MM.1S (cell line): ENCODE results near the gene ANKRD44.

Source experiments
- EZH2 ChIP-seq: fragments of 300-600 bp; sonication (generic); optimal IDR thresholded peaks from 2 replicates; pipeline ENCODE3; 2017; ENCODE audit warnings: low read depth, mild to moderate bottlenecking, antibody characterized with exemption, low read length, mixed read lengths
- EZH2phosphoT487 ChIP-seq: fragments of 300-600 bp; sonication (generic); IDR thresholded peaks from 2 replicates; pipeline ENCODE4 v1.6.1; 2018; ENCODE audit warnings: antibody characterized with exemption, low read length
- TF ChIP-seq, protein P1 (sequence below): fragments of 300-600 bp; sonication (generic); IDR thresholded peaks from 2 replicates; pipeline ENCODE4 v1.5.1; 2016; ENCODE audit warnings: antibody characterized with exemption, low read length, mixed read lengths

DNA sequence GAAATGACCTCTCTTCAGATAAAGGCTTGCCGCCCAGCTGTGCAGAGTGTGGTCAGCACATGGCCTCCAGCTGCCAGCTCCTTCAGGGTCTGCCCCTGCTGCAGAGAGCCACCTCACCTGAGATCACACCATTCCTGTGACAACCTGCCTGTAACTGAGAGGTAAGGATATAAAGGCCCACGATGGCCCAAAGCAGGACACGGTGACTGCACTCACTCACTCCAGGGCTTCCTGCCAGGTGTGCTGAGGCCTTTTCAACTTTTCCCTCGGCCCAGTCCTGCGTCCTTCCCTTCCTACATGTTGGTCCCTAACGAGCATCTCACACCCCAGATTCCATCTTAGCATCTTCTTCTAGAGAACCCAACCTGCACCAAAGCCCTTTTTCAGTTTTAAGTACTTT lies 36.2 kb downstream of the ANKRD44 start:
- TF ChIP-seq, protein P1, sequence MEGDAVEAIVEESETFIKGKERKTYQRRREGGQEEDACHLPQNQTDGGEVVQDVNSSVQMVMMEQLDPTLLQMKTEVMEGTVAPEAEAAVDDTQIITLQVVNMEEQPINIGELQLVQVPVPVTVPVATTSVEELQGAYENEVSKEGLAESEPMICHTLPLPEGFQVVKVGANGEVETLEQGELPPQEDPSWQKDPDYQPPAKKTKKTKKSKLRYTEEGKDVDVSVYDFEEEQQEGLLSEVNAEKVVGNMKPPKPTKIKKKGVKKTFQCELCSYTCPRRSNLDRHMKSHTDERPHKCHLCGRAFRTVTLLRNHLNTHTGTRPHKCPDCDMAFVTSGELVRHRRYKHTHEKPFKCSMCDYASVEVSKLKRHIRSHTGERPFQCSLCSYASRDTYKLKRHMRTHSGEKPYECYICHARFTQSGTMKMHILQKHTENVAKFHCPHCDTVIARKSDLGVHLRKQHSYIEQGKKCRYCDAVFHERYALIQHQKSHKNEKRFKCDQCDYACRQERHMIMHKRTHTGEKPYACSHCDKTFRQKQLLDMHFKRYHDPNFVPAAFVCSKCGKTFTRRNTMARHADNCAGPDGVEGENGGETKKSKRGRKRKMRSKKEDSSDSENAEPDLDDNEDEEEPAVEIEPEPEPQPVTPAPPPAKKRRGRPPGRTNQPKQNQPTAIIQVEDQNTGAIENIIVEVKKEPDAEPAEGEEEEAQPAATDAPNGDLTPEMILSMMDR, result no peak
- no peak for TF ChIP-seq EZH2phosphoT487
- TF ChIP-seq EZH2, result no peak
